Measurements from ENCODE around the gene CPLX1.

CPLX1 gene

DNA sequence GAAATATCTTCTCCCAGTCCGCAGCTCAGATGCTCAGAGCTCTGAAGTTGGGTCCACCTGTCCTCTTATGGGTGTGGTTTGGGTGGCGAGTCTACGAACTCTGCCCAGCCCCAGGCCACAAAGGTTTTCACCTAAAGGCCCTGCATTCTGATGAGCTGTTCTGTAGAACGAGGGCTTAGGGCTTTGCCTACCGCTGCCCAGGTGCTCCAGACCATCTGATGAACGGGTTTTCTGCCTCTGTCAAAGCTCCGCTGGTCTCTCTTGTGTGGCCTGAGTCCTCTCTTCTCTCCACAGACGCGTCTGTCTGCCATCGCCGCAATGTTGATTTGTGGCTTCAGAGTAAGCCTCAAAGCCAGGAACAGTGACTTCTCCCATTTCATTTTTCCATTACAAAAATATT is 28.4 kb upstream of the CPLX1 start:
- DNase-seq: no peak

DNA sequence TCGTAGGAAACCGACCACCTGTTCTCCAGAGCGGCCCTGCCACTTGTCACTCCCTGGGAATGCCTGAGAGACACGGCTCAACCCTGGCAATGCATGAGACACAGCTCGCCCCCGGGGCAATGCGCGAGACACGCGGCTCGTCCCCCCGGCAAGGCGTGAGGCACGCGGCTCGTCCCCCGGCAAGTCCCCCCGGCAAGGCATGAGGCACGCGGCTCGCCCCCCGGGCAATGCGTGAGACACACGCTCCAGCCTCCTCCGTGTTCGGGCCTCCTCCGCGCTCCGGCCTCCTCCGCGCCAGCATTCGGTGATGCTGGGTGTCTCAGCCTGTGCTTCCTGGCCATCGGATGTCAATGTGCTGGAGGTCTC is 27.5 kb upstream of the CPLX1 start:
- DNase-seq: no peak

DNA sequence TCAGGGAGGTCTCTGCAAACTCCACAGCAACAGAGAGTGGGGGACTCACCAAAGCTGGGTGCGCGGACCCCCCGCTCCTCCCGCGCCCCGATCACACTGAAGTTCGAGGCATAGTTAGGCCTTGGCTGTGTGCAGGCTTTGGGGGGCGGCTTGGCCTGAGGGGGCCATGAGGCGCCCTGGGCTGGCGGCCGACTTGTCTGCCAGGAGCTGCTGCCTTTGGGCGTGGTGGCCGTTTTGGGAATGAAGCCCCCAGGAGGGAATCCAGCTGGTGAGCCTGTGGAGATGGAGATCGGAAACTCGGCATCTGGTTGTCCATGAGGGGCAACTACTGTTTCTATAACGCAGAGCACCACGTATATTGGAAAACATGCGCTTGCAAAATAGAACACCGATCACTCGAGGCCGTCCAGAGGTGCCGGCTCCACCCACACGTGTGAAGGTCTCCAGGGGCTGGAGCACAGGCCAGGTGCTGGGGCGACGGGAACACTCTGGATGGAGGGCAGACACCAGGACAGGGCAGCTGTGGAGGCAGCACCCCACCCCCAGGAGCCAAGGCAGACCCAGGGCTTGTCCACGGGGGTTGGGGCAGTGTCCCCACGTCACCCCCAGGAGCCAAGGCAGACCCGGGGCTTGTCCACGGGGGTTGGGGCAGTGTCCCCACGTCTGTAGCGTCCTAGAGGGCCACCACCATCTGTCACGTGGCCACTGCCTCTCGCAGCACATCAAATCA is 25.9 kb upstream of the CPLX1 start:
- no peak for DNase-seq

DNA sequence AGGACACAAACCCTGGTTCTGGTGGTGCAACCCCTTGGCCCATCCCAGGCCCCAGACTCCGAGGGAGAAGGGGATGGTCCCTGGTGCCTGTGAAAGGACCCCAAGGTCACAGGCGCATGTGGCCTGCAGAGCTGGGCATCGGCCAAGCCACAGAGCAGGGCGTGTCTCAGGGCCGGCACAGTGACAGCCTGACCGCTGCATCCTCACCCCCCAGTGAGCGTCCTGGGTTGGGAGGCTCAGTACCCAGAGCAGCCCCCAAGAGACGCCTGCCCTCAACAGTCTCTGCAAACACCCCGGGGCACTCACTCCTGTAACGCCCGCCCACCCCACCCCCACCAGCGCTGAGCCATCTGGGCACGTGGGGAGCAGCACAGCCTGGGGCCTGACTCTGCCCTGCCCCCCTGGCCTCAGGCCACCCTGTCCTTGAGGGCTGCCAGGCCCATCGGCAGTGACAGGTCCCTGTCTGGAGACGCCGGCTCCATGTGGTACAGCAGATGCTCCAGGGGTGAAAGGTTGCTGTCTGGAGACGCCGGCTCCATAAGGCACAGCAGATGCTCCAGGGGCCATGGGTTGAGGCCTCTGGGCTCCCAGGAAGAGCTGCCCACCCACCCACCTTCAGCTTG is 24.5 kb upstream of the CPLX1 start:
- DNase-seq: no peak

DNA sequence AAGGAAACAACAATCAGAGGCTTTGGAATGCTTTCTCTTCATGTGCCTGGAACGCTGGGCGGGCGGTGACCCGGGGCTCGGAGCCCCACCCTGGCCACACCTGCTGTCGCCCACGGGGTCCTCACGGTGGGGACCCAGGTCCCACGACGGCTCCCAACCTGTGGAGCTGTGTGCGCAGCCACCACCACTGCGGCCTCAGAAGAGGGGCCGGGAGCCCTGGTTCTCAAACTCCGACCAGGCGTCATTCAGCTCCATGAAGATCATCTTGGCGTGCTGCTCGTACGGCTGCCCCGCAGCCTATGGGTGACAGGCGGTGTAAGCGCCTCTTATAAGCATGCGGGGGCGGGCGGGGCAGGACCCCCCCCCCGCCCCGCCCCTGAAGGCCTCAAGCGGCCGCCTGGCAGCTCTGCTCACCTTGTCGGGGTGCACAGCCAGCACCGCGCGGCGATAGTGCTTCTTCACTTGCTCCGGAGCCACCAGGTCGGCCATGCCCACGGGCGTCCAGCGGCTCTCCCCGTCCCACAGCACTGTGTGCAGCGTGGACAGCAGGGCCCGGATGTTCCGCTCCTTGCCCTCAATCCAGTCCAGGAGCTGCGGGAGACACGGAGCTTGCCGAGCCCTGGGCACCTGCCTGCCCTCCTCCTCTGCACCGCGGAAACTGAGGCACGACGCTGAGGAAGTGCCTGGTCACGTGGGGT is 23.7 kb upstream of the CPLX1 start:
- DNase-seq: no peak

DNA sequence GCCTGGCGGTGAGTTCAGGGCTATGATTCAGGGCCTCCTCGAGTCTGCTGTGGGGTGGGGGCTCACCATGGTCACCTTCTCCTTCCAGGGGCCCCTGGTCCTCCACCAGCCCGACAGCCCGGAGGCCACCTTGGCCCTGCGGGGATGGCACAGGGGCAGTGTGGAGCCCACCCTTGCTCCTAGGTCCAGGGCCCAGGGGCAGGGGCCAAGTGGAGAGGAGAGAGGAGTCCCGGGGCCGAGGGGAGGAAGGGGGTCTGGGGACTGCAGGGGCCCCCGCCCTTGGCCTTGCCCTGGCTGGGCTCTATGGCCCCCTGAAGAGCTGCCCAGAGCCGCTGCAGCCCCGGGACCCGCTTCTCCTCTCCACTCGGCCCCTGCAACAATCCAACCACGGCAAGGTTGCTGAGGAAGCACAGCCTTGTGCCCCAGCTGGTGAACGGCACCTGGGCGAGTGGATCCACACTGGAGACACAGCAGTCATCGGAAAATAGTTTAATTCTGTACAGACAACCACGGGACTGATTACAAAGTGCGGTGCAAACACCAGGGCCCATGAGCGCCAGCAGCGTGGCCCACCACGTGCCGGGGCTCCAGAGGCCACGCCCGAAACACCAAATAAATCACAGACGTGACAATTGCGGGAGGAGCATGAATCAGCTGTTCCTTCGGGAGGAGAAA is 23.0 kb upstream of the CPLX1 start:
- DNase-seq: no peak

DNA sequence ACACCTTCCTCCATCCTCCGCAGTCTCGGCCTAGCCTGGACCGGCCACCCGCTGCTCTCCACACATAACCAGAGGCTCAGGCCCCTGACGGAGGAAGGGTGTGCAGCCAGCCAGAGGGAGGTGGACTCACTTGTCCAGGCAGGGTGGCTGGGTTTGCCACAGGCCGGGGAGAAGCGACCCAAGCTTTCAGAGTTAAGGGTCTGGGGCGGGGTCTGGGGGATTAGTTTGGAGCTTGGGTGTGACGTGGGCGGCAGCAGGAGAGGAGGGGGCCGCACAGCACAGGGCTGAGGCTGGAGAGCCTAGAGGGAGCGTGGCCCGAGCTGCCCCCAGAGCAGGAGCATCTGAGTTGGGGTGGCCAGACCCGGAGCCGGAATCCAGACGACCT is 22.4 kb upstream of the CPLX1 start:
- DNase-seq: no peak

GRCh38 chr4:845836-846251 is 19.9 kb upstream of the CPLX1 start:
- no peak for DNase-seq

DNA sequence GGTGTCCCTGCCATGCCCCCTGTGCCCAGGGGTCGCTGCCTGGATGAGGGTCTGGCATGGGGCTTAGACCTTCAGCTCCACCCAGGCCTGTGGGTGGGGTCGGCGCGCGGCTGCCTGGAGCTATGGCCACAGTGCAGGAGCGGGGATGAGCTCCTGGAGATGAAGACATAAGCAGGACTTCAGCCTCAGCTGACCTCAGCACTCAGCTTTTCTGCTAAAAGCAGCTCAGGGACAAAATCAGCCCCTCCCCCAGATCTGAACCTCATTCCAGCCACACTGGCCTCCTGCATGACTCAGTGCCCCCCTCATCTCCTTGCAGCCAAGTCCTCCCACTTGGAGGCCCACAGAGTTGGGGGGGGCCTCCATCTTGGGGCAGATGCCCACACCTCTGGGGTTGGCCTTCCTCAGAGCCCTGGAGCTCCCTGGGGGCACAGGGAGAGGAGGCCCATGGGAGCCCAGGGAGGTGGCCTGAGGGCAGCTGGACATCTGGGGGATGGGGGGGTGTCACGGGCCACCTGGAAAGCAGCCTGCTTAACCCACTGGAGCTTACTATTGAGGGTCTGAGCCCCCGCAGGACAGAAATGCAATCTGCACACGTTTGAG is 19.4 kb upstream of the CPLX1 start:
- no peak for DNase-seq

DNA sequence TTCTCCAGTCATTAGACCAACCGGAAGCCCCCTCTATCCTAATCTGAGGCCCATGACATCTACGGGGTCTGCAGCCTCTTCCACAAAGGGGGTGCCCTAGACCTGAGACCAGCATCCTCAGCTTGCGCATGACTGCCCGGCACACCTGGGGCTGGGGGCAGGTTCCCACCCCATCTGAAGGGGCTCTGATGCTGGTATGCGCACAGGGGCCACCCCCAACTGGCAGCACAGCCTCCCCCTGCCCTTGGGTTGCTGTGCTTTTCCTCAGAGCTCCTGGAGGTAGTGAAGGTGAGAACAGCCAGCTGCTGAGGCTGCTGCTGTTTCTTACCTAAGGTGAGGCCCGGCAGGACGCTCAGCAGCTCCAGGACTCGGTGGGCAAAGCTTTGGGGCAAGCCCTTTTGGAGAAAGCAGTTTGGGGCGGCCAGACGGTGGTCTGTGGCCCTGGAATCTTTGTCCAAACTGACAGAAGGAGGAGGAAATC is 18.9 kb upstream of the CPLX1 start:
- DNase-seq: no peak

- DNase-seq: no peak
These were observed 13.9 kb upstream of the CPLX1 start for GRCh38 chr4:839675-840443.

DNA sequence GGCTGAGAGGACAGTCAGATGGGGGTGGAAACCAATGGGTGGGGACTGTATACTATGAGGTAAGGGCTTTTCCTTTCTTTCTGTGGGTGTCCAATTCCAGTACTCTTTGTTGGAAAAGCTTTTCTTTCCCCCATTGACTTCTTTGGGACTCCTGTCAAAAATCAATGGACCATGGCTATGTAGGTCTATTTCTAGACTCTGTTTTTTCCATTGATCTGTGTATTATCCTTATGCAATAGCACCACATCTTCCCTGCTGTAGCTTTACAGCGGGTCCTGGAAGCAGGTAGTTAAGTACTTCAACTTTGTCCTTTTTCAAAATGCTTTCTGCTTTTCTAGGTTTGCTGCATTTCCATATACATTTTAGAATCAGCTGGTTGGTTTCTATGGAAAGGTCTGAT is 11.8 kb upstream of the CPLX1 start:
- DNase-seq: no peak

- no peak for DNase-seq
These were observed 10.9 kb upstream of the CPLX1 start for GRCh38 chr4:836750-837301.

- no peak for DNase-seq
These were observed 10.1 kb upstream of the CPLX1 start for GRCh38 chr4:836003-836511.

DNA sequence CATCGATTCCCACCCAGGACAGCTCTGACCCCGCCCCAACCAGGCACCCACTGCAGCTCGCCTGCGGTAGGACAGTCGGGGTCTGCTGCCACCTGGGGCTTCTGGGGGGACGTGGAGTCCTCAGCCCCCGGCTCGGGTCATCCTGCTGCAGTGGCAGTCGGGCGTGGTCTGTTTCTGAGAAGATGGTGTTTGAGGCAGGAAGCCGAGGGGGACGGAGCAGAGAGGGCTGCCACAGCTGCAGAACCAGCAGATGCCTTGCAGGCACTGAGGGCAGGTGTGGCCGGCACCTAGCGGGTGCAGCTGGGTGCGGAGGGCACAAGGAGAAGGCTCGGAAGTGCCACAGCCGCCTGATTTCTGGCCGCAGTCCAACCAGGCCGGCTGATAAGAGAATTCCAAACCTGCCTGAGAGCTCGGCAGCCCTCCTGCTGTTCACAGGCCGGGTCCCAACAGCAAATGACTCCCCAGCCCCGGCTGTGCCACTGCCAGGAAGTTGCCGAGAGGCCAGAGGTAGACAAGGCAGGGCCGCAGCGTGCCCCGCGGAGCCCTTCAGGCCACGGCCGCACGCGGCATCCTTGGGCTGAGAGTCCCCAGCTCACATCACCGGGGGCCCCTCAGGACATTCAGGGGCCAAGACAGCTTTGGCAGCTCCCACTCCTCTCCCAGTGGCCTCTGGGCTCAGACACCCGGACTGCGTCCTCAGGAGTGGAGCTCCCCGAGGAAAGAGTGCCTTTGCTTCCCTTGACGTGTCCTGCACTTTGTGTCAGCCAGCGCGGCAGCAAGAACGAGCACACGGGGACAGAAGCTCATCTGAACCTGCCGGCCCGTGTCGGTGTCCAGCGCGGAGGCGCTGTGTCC is 9.4 kb upstream of the CPLX1 start:
- DNase-seq: no peak

DNA sequence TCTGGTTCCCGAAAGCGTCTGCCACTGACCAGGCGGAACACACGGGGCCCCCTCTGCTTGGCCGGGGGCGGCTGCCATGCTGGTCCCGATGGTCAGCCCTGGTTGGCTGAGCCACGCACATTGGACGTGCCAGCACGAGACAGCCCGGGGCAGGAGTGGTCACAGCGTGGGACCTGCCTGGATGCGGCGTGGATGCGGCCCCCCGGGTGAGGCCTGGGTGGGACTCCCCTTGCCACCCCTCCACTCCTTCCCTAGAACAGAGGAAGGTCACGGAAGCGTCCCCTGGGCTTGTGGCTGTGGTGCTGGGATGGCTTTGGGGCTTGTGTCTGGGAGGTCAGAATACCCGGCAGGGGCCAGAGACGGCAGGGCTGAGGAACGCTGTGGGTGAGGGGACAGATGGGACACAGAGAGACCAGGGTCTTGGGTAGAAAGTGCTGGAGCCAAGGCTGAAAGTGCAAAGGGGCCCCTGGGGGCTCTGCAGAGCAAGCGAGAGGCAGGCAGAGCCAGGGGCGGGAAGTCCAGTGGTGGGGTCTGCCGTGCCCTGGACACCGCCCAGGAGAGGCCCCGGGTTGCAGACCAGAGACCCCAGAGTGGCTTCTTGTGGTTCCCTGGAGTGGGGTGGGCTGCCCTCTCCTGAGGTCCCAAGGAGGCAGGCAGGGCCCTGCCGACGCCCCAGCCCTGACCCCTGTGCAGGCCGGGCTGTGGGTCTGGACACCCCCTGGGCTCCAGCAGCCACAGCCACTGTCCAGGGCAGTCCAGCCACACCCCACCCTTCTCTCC is 8.6 kb upstream of the CPLX1 start:
- DNase-seq: no peak

DNA sequence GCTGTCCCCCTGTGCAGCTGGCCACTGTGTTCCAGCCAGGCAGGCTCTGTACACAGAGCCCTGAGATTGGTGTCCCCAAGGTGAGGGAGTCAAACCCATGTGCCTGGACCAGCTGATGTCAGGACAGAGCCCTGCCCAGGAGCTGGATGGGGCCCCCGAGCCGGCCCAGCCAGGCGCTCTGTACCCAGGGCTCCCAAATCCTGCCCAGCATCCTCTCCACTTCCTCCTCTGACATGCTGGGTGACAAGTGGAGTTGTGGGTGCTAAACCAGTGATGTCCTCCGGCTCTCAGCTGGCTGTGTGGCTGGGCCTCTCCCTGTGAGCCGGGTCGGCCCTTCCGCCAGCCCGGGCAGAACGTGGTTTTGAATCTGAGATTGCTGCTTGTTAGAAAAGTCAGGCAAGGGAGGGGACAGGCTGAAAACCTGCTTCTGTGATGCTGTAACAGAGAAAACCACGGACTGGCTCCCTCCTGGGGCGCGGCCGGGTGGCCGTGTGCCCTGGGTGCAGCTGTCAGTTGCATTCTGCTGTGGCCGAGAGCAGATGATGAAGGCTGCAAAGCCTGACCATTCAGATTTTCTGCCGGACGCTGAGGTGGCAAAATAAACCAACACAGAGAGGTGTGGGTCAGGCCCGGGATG is 7.9 kb upstream of the CPLX1 start:
- no peak for DNase-seq

GRCh38 chr4:833156-833555 is 7.2 kb upstream of the CPLX1 start:
- no peak for DNase-seq

- no peak for DNase-seq
These were observed 6.6 kb upstream of the CPLX1 start for GRCh38 chr4:832536-832935.

GRCh38 chr4:832108-832507 is 6.2 kb upstream of the CPLX1 start:
- DNase-seq: no peak

Measured in activated CD4-positive, alpha-beta T cell treated with anti-CD3 and anti-CD28 coated beads, Interleukin-2, amount 50 U/mL, for 4 hours (primary cell).